Neuronal stem cell (in vitro differentiated cells): ENCODE data around the gene PARD6B.

Experiments
- DNase-seq: peaks from one replicate; pipeline ENCODE4 v3.0.0-alpha.2; 2013; ENCODE audit warnings: low spot score
- H2AFZ ChIP-seq: one replicate; pipeline ENCODE4 v1.6.1; 2013; ENCODE audit warnings: mild to moderate bottlenecking, low read length, inconsistent platforms
- H2AK5ac ChIP-seq: 2 replicates; pipeline ENCODE4 v1.6.1; 2013; ENCODE audit warnings: low read depth, mild to moderate bottlenecking, inconsistent platforms, low read length, moderate library complexity, mixed read lengths
- H2BK120ac ChIP-seq: 2 replicates; pipeline ENCODE4 v1.6.1; 2013; ENCODE audit warnings: low read depth, mild to moderate bottlenecking, inconsistent platforms, low read length, moderate library complexity, mixed read lengths
- H2BK12ac ChIP-seq: one replicate; pipeline ENCODE4 v1.6.1; 2013; ENCODE audit warnings: low read length, inconsistent platforms
- H2BK15ac ChIP-seq: 2 replicates; pipeline ENCODE4 v1.6.1; 2013; ENCODE audit warnings: mild to moderate bottlenecking, low read length, inconsistent platforms, mixed read lengths
- H2BK5ac ChIP-seq: one replicate; pipeline ENCODE4 v1.6.1; 2013; ENCODE audit warnings: inconsistent platforms, mild to moderate bottlenecking, low read length, moderate library complexity
- H3K14ac ChIP-seq: one replicate; pipeline ENCODE4 v1.6.1; 2013; ENCODE audit warnings: low read length, inconsistent platforms
- H3K18ac ChIP-seq: 2 replicates; pipeline ENCODE4 v1.6.1; 2013; ENCODE audit warnings: low read length, inconsistent platforms
- H3K23ac ChIP-seq: 2 replicates; pipeline ENCODE4 v1.6.1; 2013; ENCODE audit warnings: low read depth, mild to moderate bottlenecking, mixed read lengths, low read length, inconsistent platforms; ENCODE audit not compliant: poor library complexity
- H3K27ac ChIP-seq: replicated peaks from 3 replicates; pipeline ENCODE4 v1.5.1; 2013; ENCODE audit warnings: low read length, inconsistent platforms
- H3K27me3 ChIP-seq, 3 experiments: 2 replicates each; pipeline ENCODE4 v1.6.1; 2013; ENCODE audit warnings: low read length in 3 of 3, mild to moderate bottlenecking in 2 of 3, inconsistent platforms in 1 of 3, low read depth in 1 of 3, mixed read lengths in 1 of 3, moderate library complexity in 1 of 3; ENCODE audit not compliant: control insufficient read depth in 3 of 3, insufficient read depth in 3 of 3
- H3K36me3 ChIP-seq, 2 donors: replicated peaks in 1 of 2; 2 replicates each; pipeline ENCODE4 v1.6.1; 2013; ENCODE audit warnings: low read length in 2 of 2; ENCODE audit not compliant: control insufficient read depth in 2 of 2, insufficient read depth in 2 of 2
- H3K4ac ChIP-seq: 2 replicates; pipeline ENCODE4 v1.6.1; 2013; ENCODE audit warnings: inconsistent platforms, mild to moderate bottlenecking, low read length, moderate library complexity
- H3K4me1 ChIP-seq, 2 donors: 1 replicate in 1 of 2; 2 replicates in 1 of 2; pipeline ENCODE4 v1.6.1; 2013; ENCODE audit warnings: low read length in 2 of 2, low read depth in 1 of 2; ENCODE audit not compliant: control insufficient read depth in 2 of 2, insufficient read depth in 1 of 2
- H3K4me2 ChIP-seq: one replicate; pipeline ENCODE4 v1.6.1; 2013; ENCODE audit warnings: mild to moderate bottlenecking, low read length, inconsistent platforms; ENCODE audit not compliant: insufficient read depth, poor library complexity, severe bottlenecking
- H3K4me3 ChIP-seq, 2 donors: 2 replicates each; pipeline ENCODE4 v1.5.1; 2013; ENCODE audit warnings: low read length in 2 of 2, mild to moderate bottlenecking in 2 of 2, inconsistent platforms in 1 of 2, moderate library complexity in 1 of 2
- H3K79me1 ChIP-seq: one replicate; pipeline ENCODE4 v1.6.1; 2013; ENCODE audit warnings: low read depth, mild to moderate bottlenecking, inconsistent platforms, low read length, moderate library complexity
- H3K9ac ChIP-seq: one replicate; pipeline ENCODE4 v1.6.1; 2013; ENCODE audit warnings: mild to moderate bottlenecking, low read depth, low read length, inconsistent platforms; ENCODE audit not compliant: poor library complexity
- H3K9me3 ChIP-seq, 2 donors: replicated peaks in 1 of 2; 2 replicates each; pipeline versions ENCODE3 to v1.6.1; 2013; ENCODE audit warnings: low read length in 2 of 2, mild to moderate bottlenecking in 2 of 2, inconsistent platforms in 1 of 2, low read depth in 1 of 2, mixed read lengths in 1 of 2, moderate library complexity in 1 of 2; ENCODE audit not compliant: control insufficient read depth in 2 of 2, insufficient read depth in 1 of 2
- H4K8ac ChIP-seq: one replicate; pipeline ENCODE4 v1.6.1; 2013; ENCODE audit warnings: low read depth, mild to moderate bottlenecking, inconsistent platforms, low read length, moderate library complexity
- H4K91ac ChIP-seq: one replicate; pipeline ENCODE4 v1.6.1; 2013; ENCODE audit warnings: low read length, low read depth, mild to moderate bottlenecking, inconsistent platforms; ENCODE audit not compliant: poor library complexity
- WGBS, 2 donors: extraction: QIAGEN DNeasy Blood & Tissue Kit; methylation state at CpG; one replicate each; pipeline ENCODE4 v1.1.7; 2013; ENCODE audit warnings: missing lambda C conversion rate in 2 of 2, mixed read lengths in 1 of 2; ENCODE audit not compliant: insufficient read length in 2 of 2, insufficient replicate concordance in 1 of 2; ENCODE audit errors: extremely low coverage in 2 of 2; 5-methylcytosine and 5-hydroxymethylcytosine counted together

The PARD6B gene

GRCh38 chr20:50715694-50716093, 15.7 kb upstream of the PARD6B start:
- no CpG with 5 or more reads among the region's 3 CpGs for WGBS, 2 donors

GRCh38 chr20:50716518-50716917, 14.9 kb upstream of the PARD6B start:
- Histone ChIP-seq H3K4me2 (no peak overlapping the region), H3K79me1 (no peaks in the 10 kb centered on the region), H3K4me3 (no peak overlapping the region), H2BK12ac (no peak overlapping the region), H3K9me3 (no peaks in the 10 kb centered on the region), H2BK120ac (no peak overlapping the region), H2BK15ac (no peak overlapping the region), H3K4ac (no peak overlapping the region), H3K9ac (no peak overlapping the region), H2AFZ (no peak overlapping the region), H3K4me1 (peaks cover 0 to 2% of the 10 kb centered on the region in 2 donors), H4K91ac (no peak overlapping the region), H3K27me3 (peaks cover 0 to 19% (median 0%) of the 10 kb centered on the region in 3 experiments), H3K36me3 (no peaks in the 10 kb centered on the region), H3K23ac (no peak overlapping the region), H2BK5ac (no peak overlapping the region), H3K18ac (no peak overlapping the region), H2AK5ac (no peak overlapping the region), H3K14ac (no peak overlapping the region), H4K8ac (no peak overlapping the region), H3K27ac (no peak overlapping the region)
- WGBS, 2 donors, result no CpG with 5 or more reads among the region's 1 CpG
- DNase-seq, result no peak

More at GRCh38 chr20:50715694-50716093, 15.7 kb upstream of the PARD6B start:
- no peak overlapping the region for H4K8ac ChIP-seq
- H3K18ac ChIP-seq, result no peak overlapping the region
- no peak overlapping the region for H3K27ac ChIP-seq
- H2BK5ac ChIP-seq, result no peak overlapping the region
- H2BK12ac ChIP-seq, result no peak overlapping the region
- H3K23ac ChIP-seq, result no peak overlapping the region
- no peaks in the 10 kb centered on the region for H3K36me3 ChIP-seq
- no peak overlapping the region for H3K9ac ChIP-seq
- H3K4ac ChIP-seq, result no peak overlapping the region
- H2AFZ ChIP-seq, result no peak overlapping the region
- H4K91ac ChIP-seq, result no peak overlapping the region
- H3K79me1 ChIP-seq, result no peaks in the 10 kb centered on the region
- no peaks in the 10 kb centered on the region for H3K9me3 ChIP-seq
- no peak overlapping the region for H2BK15ac ChIP-seq
- H3K14ac ChIP-seq, result no peak overlapping the region
- H2BK120ac ChIP-seq, result no peak overlapping the region
- no peak overlapping the region for H3K4me3 ChIP-seq
- no peak overlapping the region for H2AK5ac ChIP-seq
- peaks cover 0 to 2% of the 10 kb centered on the region in 2 donors for H3K4me1 ChIP-seq
- no peak overlapping the region for H3K4me2 ChIP-seq
- no peak for DNase-seq
- H3K27me3 ChIP-seq, result peaks cover 0 to 23% (median 0%) of the 10 kb centered on the region in 3 experiments

DNA sequence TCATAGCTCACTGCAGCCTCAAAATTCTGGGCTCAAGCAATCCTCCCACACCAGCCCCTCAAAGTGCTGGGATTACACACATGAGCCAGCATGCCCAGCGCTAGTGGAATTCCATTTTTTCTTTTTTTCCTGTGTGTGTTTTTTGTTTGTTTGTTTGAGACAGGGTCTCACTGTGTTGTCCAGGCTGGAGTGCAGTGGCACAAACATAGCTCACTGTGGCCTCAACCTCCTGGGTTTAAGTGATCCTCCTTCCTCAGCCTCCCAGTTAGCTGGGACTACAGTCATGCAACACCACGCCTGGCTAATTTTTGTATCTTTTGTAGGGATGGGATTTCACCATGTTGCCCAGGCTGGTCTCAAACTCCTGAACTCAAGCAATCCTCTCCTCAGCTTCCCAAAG, 14.1 kb upstream of the PARD6B start:
- H3K23ac ChIP-seq, result no peak overlapping the region
- no peak overlapping the region for H2BK120ac ChIP-seq
- H3K4me3 ChIP-seq, result no peak overlapping the region
- no peak overlapping the region for H3K4ac ChIP-seq
- peaks cover 0 to 14% (median 0%) of the 10 kb centered on the region in 3 experiments for H3K27me3 ChIP-seq
- no peaks in the 10 kb centered on the region for H3K36me3 ChIP-seq
- no peak for DNase-seq
- no peak overlapping the region for H3K4me2 ChIP-seq
- H3K79me1 ChIP-seq, result no peaks in the 10 kb centered on the region
- no peak overlapping the region for H2BK12ac ChIP-seq
- no peak overlapping the region for H4K91ac ChIP-seq
- H3K27ac ChIP-seq, result no peak overlapping the region
- no peak overlapping the region for H3K18ac ChIP-seq
- no peak overlapping the region for H3K14ac ChIP-seq
- no peak overlapping the region for H2BK5ac ChIP-seq
- H4K8ac ChIP-seq, result no peak overlapping the region
- peaks cover 0 to 2% of the 10 kb centered on the region in 2 donors for H3K4me1 ChIP-seq
- H3K9me3 ChIP-seq, result no peaks in the 10 kb centered on the region
- no peak overlapping the region for H2AK5ac ChIP-seq
- no CpG with 5 or more reads among the region's 2 CpGs for WGBS, 2 donors
- no peak overlapping the region for H2BK15ac ChIP-seq
- H3K9ac ChIP-seq, result no peak overlapping the region
- H2AFZ ChIP-seq, result no peak overlapping the region

- Histone ChIP-seq H3K4ac (no peak overlapping the region), H2AK5ac (no peak overlapping the region), H3K9ac (no peak overlapping the region), H3K27me3 (peaks cover 0 to 9% (median 0%) of the 10 kb centered on the region in 3 experiments), H4K8ac (no peak overlapping the region), H2BK120ac (no peak overlapping the region), H3K79me1 (no peaks in the 10 kb centered on the region), H3K9me3 (no peaks in the 10 kb centered on the region), H3K4me2 (no peak overlapping the region), H3K4me1 (peaks cover 0 to 2% of the 10 kb centered on the region in 2 donors), H2BK15ac (no peak overlapping the region), H3K14ac (no peak overlapping the region), H2BK5ac (no peak overlapping the region), H3K27ac (no peak overlapping the region), H2BK12ac (no peak overlapping the region), H3K36me3 (no peaks in the 10 kb centered on the region), H3K23ac (no peak overlapping the region), H2AFZ (no peak overlapping the region), H3K18ac (no peak overlapping the region), H3K4me3 (no peak overlapping the region), H4K91ac (no peak overlapping the region)
- no CpG with 5 or more reads among the region's 13 CpGs for WGBS, 2 donors
- DNase-seq, result no peak
Measured at GRCh38 chr20:50717974-50718761, 13.2 kb upstream of the PARD6B start.
